H1 (cell line): Measurements from ENCODE around the gene COA4. TPM values are rescaled to one million over a fixed set of nuclear protein-coding genes. Genes with fewer than 3 reads are reported as not detected.

Experiments
- CTCF ChIA-PET: fragments of 300-600 bp; sonication (Branson Sonifier 250); formaldehyde crosslinking; loops from one replicate; lab custom pipeline; 2021; ENCODE audit not compliant: partially characterized antibody; lab: Charles Lee
- POLR2A ChIA-PET: fragments of 300-600 bp; sonication (Branson Sonifier 250); formaldehyde crosslinking; loops from one replicate; lab custom pipeline; 2021; ENCODE audit warnings: inconsistent platforms; ENCODE audit not compliant: partially characterized antibody; lab: Charles Lee
- DNase-seq, 2 experiments: peaks; one replicate each; pipeline versions ENCODE4 v3.0.0 to v3.0.0-alpha.2; 2010 to 2022; ENCODE audit warnings: low spot score in 2 of 2, low read depth in 1 of 2, mixed read lengths in 1 of 2
- FAIRE-seq: peaks from 2 replicates; lab custom pipeline; 2011; peaks lifted over from hg19 to GRCh38; lab: Jason Lieb, UNC
- H2AFZ ChIP-seq: 2 replicates; pipeline ENCODE4 v1.8.1; 2012; ENCODE audit warnings: low read length, inconsistent platforms
- H2AK5ac ChIP-seq: 2 replicates; pipeline ENCODE4 v1.6.1; 2013; ENCODE audit warnings: low read depth, low read length
- H2BK120ac ChIP-seq: replicated peaks from 2 replicates; pipeline ENCODE3; 2013; ENCODE audit warnings: low read depth, low read length, inconsistent platforms
- H2BK12ac ChIP-seq: 2 replicates; pipeline ENCODE4 v1.6.1; 2013; ENCODE audit warnings: low read depth, low read length
- H2BK15ac ChIP-seq: 2 replicates; pipeline ENCODE4 v1.6.1; 2013; ENCODE audit warnings: low read length
- H2BK20ac ChIP-seq: 2 replicates; pipeline ENCODE4 v1.6.1; 2013; ENCODE audit warnings: low read length
- H2BK5ac ChIP-seq: 2 replicates; pipeline ENCODE4 v1.6.1; 2013; ENCODE audit warnings: low read depth, low read length
- H3K14ac ChIP-seq: 2 replicates; pipeline ENCODE4 v1.6.1; 2013; ENCODE audit warnings: inconsistent platforms; ENCODE audit not compliant: insufficient read length
- H3K18ac ChIP-seq: 2 replicates; pipeline ENCODE4 v1.6.1; 2013; ENCODE audit warnings: low read length; ENCODE audit errors: extremely low read depth
- H3K23ac ChIP-seq: 2 replicates; pipeline ENCODE4 v1.6.1; 2013; ENCODE audit warnings: inconsistent platforms; ENCODE audit not compliant: insufficient read length
- H3K23me2 ChIP-seq: 2 replicates; pipeline ENCODE4 v1.6.1; 2013; ENCODE audit warnings: low read depth, low read length
- H3K27ac ChIP-seq: 2 replicates; pipeline ENCODE4 v1.6.1; 2011; ENCODE audit warnings: low read depth, low read length, inconsistent platforms
- H3K27me3 ChIP-seq, 4 experiments: replicated peaks in 1 of 4; 1 replicate in 1 of 4; 2 replicates in 3 of 4; pipeline versions ENCODE4 v1.6.1 to v1.8.1; 2011 to 2013; ENCODE audit warnings: low read length in 3 of 4, mild to moderate bottlenecking in 3 of 4, inconsistent platforms in 2 of 4, mixed read lengths in 2 of 4, moderate library complexity in 1 of 4; ENCODE audit not compliant: control insufficient read depth in 3 of 4, insufficient read depth in 3 of 4; ENCODE audit errors: extremely low read depth in 1 of 4
- H3K36me3 ChIP-seq, 4 experiments: 2 replicates each; pipeline versions ENCODE4 v1.6.1 to v1.8.1; 2011 to 2013; ENCODE audit warnings: mild to moderate bottlenecking in 4 of 4, low read length in 3 of 4, moderate library complexity in 2 of 4, control low read depth in 1 of 4, inconsistent platforms in 1 of 4; ENCODE audit not compliant: insufficient read depth in 4 of 4, control insufficient read depth in 2 of 4
- H3K4ac ChIP-seq: replicated peaks from 2 replicates; pipeline ENCODE3; 2013; ENCODE audit warnings: low read length, low read depth, mixed read lengths, inconsistent platforms; ENCODE audit not compliant: insufficient read length
- H3K4me1 ChIP-seq, 4 experiments: replicated peaks in 1 of 4; 1 replicate in 1 of 4; 2 replicates in 3 of 4; pipeline versions ENCODE4 v1.6.1 to v1.8.1; 2011 to 2013; ENCODE audit warnings: low read length in 3 of 4, inconsistent platforms in 2 of 4, mixed read lengths in 1 of 4; ENCODE audit not compliant: insufficient read depth in 4 of 4, control insufficient read depth in 3 of 4
- H3K4me2 ChIP-seq, 2 experiments: 2 replicates each; pipeline versions ENCODE4 v1.6.1 to v1.8.1; 2011 to 2013; ENCODE audit warnings: low read depth in 2 of 2, low read length in 2 of 2, control low read depth in 1 of 2, inconsistent platforms in 1 of 2, mild to moderate bottlenecking in 1 of 2; ENCODE audit not compliant: insufficient read depth in 1 of 2
- H3K4me3 ChIP-seq, 4 experiments: fragments of 200-600, 300-600 bp in 1 of 4; sonication (generic), shearing (Covaris generic), sonication (Bioruptor Twin) in 1 of 4; 2 replicates each; pipeline versions ENCODE4 v1.5.1 to v1.8.1; 2011 to 2016; ENCODE audit warnings: low read length in 4 of 4, low read depth in 3 of 4, control low read depth in 2 of 4, inconsistent platforms in 2 of 4, mild to moderate bottlenecking in 2 of 4, mixed read lengths in 1 of 4, moderate library complexity in 1 of 4; ENCODE audit not compliant: insufficient read depth in 2 of 4; ENCODE audit errors: extremely low read depth in 1 of 4
- H3K56ac ChIP-seq: replicated peaks from 2 replicates; pipeline ENCODE3; 2013; ENCODE audit warnings: low read depth, mild to moderate bottlenecking, mixed read lengths, low read length, inconsistent platforms; ENCODE audit not compliant: insufficient read length
- H3K79me1 ChIP-seq: 2 replicates; pipeline ENCODE4 v1.6.1; 2013; ENCODE audit warnings: low read depth, low read length, control low read depth
- H3K79me2 ChIP-seq, 2 experiments: 2 replicates each; pipeline versions ENCODE4 v1.6.1 to v1.8.1; 2012 to 2013; ENCODE audit warnings: low read length in 2 of 2, mild to moderate bottlenecking in 2 of 2, inconsistent platforms in 1 of 2; ENCODE audit not compliant: insufficient read depth in 2 of 2, control insufficient read depth in 1 of 2
- H3K9ac ChIP-seq, 4 experiments: replicated peaks in 1 of 4; 1 replicate in 1 of 4; 2 replicates in 3 of 4; pipeline versions ENCODE4 v1.6.1 to v1.8.1; 2011 to 2013; ENCODE audit warnings: low read depth in 3 of 4, low read length in 3 of 4, control low read depth in 2 of 4, mild to moderate bottlenecking in 2 of 4, moderate library complexity in 2 of 4, inconsistent platforms in 1 of 4; ENCODE audit errors: extremely low read depth in 1 of 4
- H3K9me3 ChIP-seq, 2 experiments: 2 replicates each; pipeline versions ENCODE4 v1.6.1 to v1.8.1; 2012 to 2013; ENCODE audit warnings: mild to moderate bottlenecking in 2 of 2, moderate library complexity in 2 of 2, control low read depth in 1 of 2, inconsistent platforms in 1 of 2, low read depth in 1 of 2, low read length in 1 of 2, mixed read lengths in 1 of 2; ENCODE audit not compliant: insufficient read depth in 2 of 2
- H4K20me1 ChIP-seq, 2 experiments: replicated peaks in 1 of 2; 2 replicates each; pipeline versions ENCODE3 to v1.8.1; 2011 to 2013; ENCODE audit warnings: inconsistent platforms in 2 of 2, low read length in 2 of 2, mild to moderate bottlenecking in 1 of 2; ENCODE audit not compliant: insufficient read depth in 2 of 2, control insufficient read depth in 1 of 2
- H4K5ac ChIP-seq: 2 replicates; pipeline ENCODE4 v1.6.1; 2013; ENCODE audit warnings: low read length, low read depth, mixed read lengths, inconsistent platforms; ENCODE audit not compliant: insufficient read length
- H4K8ac ChIP-seq: 2 replicates; pipeline ENCODE4 v1.8.0; 2013; ENCODE audit warnings: mild to moderate bottlenecking, moderate library complexity, low read length, inconsistent platforms; ENCODE audit not compliant: insufficient read depth; ENCODE audit errors: extremely low read depth
- H4K91ac ChIP-seq: replicated peaks from 2 replicates; pipeline ENCODE3; 2013; ENCODE audit warnings: low read length, mixed read lengths, inconsistent platforms; ENCODE audit not compliant: insufficient read length
- ASH2L ChIP-seq: fragments of 200-600, 300-600 bp; sonication (generic); IDR thresholded peaks from one replicate; pipeline ENCODE4 v1.7.1; 2017; ENCODE audit warnings: low read length
- BACH1 ChIP-seq: IDR thresholded peaks from 2 replicates; pipeline ENCODE4 v1.6.1; 2012; ENCODE audit warnings: low read length, improper control_type of control experiment
- CEBPB ChIP-seq: IDR thresholded peaks from 2 replicates; pipeline ENCODE4 v1.6.1; 2012; ENCODE audit warnings: low read depth, low read length
- CHD1 ChIP-seq: IDR thresholded peaks from 2 replicates; pipeline ENCODE4 v1.6.1; 2012; ENCODE audit warnings: low read depth, low read length, improper control_type of control experiment
- CREB1 ChIP-seq: IDR thresholded peaks from 2 replicates; pipeline ENCODE4 v1.6.1; 2012; ENCODE audit warnings: inconsistent platforms
- GABPA ChIP-seq: IDR thresholded peaks from 2 replicates; pipeline ENCODE4 v1.6.1; 2011; ENCODE audit warnings: mild to moderate bottlenecking, low read length, moderate library complexity, borderline replicate concordance; ENCODE audit not compliant: insufficient read depth
- JUND ChIP-seq: IDR thresholded peaks from 2 replicates; pipeline ENCODE4 v1.6.1; 2011; ENCODE audit warnings: mild to moderate bottlenecking, improper control_type of control experiment, low read length
- KDM4A ChIP-seq: IDR thresholded peaks from one replicate; pipeline ENCODE4 v1.7.1; 2012; ENCODE audit warnings: low read depth, mild to moderate bottlenecking, moderate library complexity, low read length, inconsistent platforms; ENCODE audit not compliant: severe bottlenecking
- MAX ChIP-seq: IDR thresholded peaks from 2 replicates; pipeline ENCODE4 v1.6.1; 2012; ENCODE audit warnings: inconsistent platforms
- RXRA ChIP-seq: IDR thresholded peaks from 2 replicates; pipeline ENCODE4 v1.6.1; 2011; ENCODE audit warnings: low read depth, mild to moderate bottlenecking, low read length, moderate library complexity; ENCODE audit not compliant: insufficient read depth
- SAP30 ChIP-seq: fragments of 300-600 bp; sonication (generic); IDR thresholded peaks from 2 replicates; pipeline ENCODE4 v1.7.1; 2012; ENCODE audit warnings: low read length, moderate library complexity, mild to moderate bottlenecking, inconsistent platforms; ENCODE audit not compliant: insufficient read depth, insufficient replicate concordance
- TBP ChIP-seq: IDR thresholded peaks from 2 replicates; pipeline ENCODE4 v1.6.1; 2011; ENCODE audit warnings: low read depth, low read length, improper control_type of control experiment
- TCF12 ChIP-seq: IDR thresholded peaks from 2 replicates; pipeline ENCODE4 v1.6.1; 2011; ENCODE audit warnings: low read depth, mild to moderate bottlenecking, low read length
- USF2 ChIP-seq: IDR thresholded peaks from 2 replicates; pipeline ENCODE4 v1.6.1; 2011; ENCODE audit warnings: low read length, improper control_type of control experiment
- polyA plus RNA-seq, 7 experiments: library from polyadenylated mRNA; depleted of rRNA in 3 of 7; stranded (reverse) in 5 of 7; unstranded in 2 of 7; fragments of >200 nt in 5 of 7; fragments of 200-250 nt in 2 of 7; gene quantifications; 1 replicate in 5 of 7; 2 replicates in 1 of 7; 4 replicates in 1 of 7; pipeline versions ENCODE4 v1.2.1 to v1.2.3, GENCODE V29; 2011 to 2013; ENCODE audit warnings: missing spikeins in 2 of 7, mixed read lengths in 2 of 7
- total RNA-seq: library from RNA; stranded (reverse); fragmentation: NEBNext Ultra II Directional; extraction: Animal tissue kit (Norgen Biotek cat#: 25700); gene quantifications from 2 replicates; pipeline ENCODE4 v1.2.1, GENCODE V29; 2021

The COA4 gene
- total and polyA plus RNA-seq, 2 of the 8 experiments (the other 6 are each of a cell fraction or from before 2014, with no cell fraction given): 177 to 380 TPM

- no peaks in the 10 kb centered on the region for H3K4me1 ChIP-seq
- no peak overlapping the region for H2BK20ac ChIP-seq
- no peak overlapping the region for H2BK12ac ChIP-seq
- no peaks in the 10 kb centered on the region; a peak in 1 of 4 replicates for H3K79me2 ChIP-seq
- H2BK15ac ChIP-seq: no peak overlapping the region
- peaks cover 0 to 1% (median 0%) of the 10 kb centered on the region in 4 experiments; a peak in 1 of 7 replicates for H3K27me3 ChIP-seq
- no peak for DNase-seq
- H3K23me2 ChIP-seq: no peaks in the 10 kb centered on the region; the same call in 1 of the 2 replicates
- FAIRE-seq: no peak
- no peak overlapping the region for H3K56ac ChIP-seq
- H3K9ac ChIP-seq: no peak overlapping the region
- H3K27ac ChIP-seq: no peak overlapping the region
- no peaks in the 10 kb centered on the region for H3K9me3 ChIP-seq
- H3K4me3 ChIP-seq: no peak overlapping the region
- CTCF ChIA-PET: interaction anchor here (1.3 kb wide), 1 partner anchor 9 kb away, joined by 4 read pairs; no protein-coding TSS in a partner anchor
- H3K4ac ChIP-seq: no peak overlapping the region
- H3K23ac ChIP-seq: no peak overlapping the region
- H3K14ac ChIP-seq: no peak overlapping the region
- H4K91ac ChIP-seq: no peak overlapping the region
- no peak overlapping the region for H3K4me2 ChIP-seq
- H4K8ac ChIP-seq: no peak overlapping the region
- H3K18ac ChIP-seq: no peak overlapping the region
- H3K79me1 ChIP-seq: no peaks in the 10 kb centered on the region
- no peak overlapping the region for H2AFZ ChIP-seq
- POLR2A ChIA-PET: no interaction called here
- peaks cover 2 to 12% (median 3%) of the 10 kb centered on the region in 4 experiments; a peak in 5 of 8 replicates for H3K36me3 ChIP-seq
- no peak overlapping the region for H2AK5ac ChIP-seq
- H2BK5ac ChIP-seq: no peak overlapping the region
- H4K5ac ChIP-seq: no peak overlapping the region
- no peak overlapping the region for H2BK120ac ChIP-seq
- no peaks in the 10 kb centered on the region for H4K20me1 ChIP-seq
- no peak for TF ChIP-seq ASH2L
- no peak for TF ChIP-seq MAX
- no peak for TF ChIP-seq RXRA
- no peak for TF ChIP-seq TCF12
- no peak for TF ChIP-seq BACH1
- no peak for TF ChIP-seq GABPA
- TF ChIP-seq TBP: no peak
- no peak for TF ChIP-seq CHD1
- no peak for TF ChIP-seq CEBPB
- no peak for TF ChIP-seq JUND
- TF ChIP-seq KDM4A: no peak
- TF ChIP-seq SAP30: no peak
- TF ChIP-seq CREB1: no peak
- TF ChIP-seq USF2: no peak
Observed at GRCh38 chr11:73913472-73913871, 36.8 kb upstream of the COA4 start.
